Cardiac septum (tissue), 1 donor: ENCODE data around the gene TIGAR. TPM values are rescaled to one million over a fixed set of nuclear protein-coding genes. Genes with fewer than 3 reads are reported as not detected.
A peak's percentile ranks its signal among the peaks of the same experiment; 100 is the strongest.

ENCODE experiments used
- DNase-seq: peaks from one replicate; pipeline ENCODE4 v3.0.0-alpha.2; 2020; ENCODE audit warnings: low spot score
- intact Hi-C: fragments of 100-400 bp; cut with DNase I; formaldehyde crosslinking; loops from one replicate; pipeline ENCODE4 v1.14.0; 2022
- long read RNA-seq: library from polyadenylated mRNA; unstranded; transcript quantifications from one replicate; pipeline ENCODE4 v2.0.0, GENCODE V29; 2021
- total RNA-seq: library from RNA; stranded (reverse); fragmentation: NEBNext Ultra II Directional; extraction: Animal tissue kit (Norgen Biotek cat#: 25700); gene quantifications from one replicate; pipeline ENCODE4 v1.2.1, GENCODE V29; 2021
- donor health status: DM: no; HTN: no; CAD: no.

The TIGAR gene, protein sequence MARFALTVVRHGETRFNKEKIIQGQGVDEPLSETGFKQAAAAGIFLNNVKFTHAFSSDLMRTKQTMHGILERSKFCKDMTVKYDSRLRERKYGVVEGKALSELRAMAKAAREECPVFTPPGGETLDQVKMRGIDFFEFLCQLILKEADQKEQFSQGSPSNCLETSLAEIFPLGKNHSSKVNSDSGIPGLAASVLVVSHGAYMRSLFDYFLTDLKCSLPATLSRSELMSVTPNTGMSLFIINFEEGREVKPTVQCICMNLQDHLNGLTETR
- 13.0 TPM for total RNA-seq
- long read RNA-seq, transcript TIGAR-201 (6 exons, 2,782 nt) = major isoform, 9 of 10 reads
- long read RNA-seq, partial matches to known transcripts = 0 of 10 reads
- long read RNA-seq, other reads (novel, unspliced or antisense) = 1 of 10 reads

DNA sequence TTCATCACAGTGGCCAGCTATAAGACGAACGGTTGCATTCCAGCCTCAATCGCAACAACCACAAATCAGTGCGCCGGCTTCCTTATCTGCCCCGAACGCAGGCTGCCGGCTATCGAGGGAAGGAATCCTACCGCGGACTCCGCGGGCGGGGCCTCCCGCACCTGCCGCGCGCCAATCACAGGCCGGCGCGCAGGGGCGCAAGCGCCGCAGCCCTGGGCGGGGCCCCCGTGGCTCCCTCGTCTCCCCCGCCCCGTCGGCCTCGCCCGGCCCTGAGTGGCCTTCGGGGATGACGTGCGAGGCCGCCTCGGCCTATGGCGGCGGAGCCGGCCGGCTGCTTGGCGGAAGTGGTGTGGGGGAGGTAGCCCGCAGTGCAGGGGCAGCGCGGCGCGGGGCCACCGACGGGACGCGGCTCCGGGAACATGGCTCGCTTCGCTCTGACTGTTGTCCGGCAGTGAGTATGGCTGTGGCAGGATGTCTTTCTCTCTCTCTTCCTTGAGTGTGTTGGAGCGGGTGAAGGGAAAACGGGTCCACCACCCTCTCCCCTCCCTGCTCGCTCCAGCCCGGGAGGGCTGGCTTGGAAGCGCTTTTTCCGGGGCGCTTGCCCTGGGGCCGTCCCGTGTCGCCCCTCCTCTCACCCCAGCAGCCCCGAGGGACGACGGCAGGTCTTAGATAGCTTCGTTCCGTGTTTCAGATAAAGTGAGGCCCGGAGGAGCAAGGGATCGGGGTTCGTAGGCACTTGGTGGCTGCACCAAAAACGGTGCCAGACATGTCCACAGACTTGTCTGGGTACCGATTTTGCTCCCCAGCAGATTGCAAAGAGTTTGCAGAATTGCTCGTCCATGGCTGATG is at the start of gene TIGAR:
Gene TIGAR, plus strand, starts transcription at position 361 of the 849 bp plus-strand sequence. Its CDS starts 59 bp downstream, at position 420.
- DNase-seq = peak; percentile 98
- intact Hi-C loops = loop anchor here (5.0 kb wide), 1 partner anchor 44 kb away; no protein-coding TSS in a partner anchor

DNA sequence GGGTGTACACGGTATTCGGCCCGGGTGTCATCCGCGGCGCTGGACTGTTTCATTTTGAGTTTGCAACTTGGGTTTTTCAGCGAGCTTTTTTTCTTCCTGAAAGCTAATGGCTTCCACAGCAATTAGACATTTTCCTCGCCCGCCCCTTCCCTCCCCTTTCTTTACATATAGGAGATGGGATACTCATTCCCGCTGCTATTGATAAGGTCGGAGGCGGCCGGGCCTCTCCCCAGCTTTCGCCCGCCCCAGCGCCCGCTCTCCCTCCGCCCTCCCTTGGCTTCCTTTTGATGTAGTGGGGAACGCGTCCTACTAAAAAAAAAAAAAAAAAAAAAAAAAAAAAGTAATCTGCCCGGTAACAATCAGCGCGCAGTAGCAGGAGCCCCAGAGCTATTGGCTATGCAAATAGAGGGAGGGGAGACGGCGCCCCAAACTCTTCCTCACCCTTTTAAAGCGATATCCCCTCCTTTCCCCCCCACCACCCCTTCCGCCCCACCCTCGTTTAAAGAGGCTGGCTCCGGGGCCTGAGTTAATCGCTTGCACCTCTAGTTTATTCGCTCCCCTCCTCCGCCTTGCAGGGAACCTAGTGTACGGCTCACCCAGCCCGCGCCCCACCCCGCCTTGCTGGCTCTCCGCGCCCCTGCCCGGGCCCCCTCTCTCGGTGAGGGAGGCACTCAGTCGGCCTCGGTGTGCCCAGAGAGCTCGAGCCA is 49.1 kb upstream of the TIGAR start:
- intact Hi-C loops = no loop called here
- DNase-seq = no peak

- intact Hi-C loops = no loop called here
Measured at GRCh38 chr12:4272424-4273272, 48.4 kb upstream of the TIGAR start.

DNA sequence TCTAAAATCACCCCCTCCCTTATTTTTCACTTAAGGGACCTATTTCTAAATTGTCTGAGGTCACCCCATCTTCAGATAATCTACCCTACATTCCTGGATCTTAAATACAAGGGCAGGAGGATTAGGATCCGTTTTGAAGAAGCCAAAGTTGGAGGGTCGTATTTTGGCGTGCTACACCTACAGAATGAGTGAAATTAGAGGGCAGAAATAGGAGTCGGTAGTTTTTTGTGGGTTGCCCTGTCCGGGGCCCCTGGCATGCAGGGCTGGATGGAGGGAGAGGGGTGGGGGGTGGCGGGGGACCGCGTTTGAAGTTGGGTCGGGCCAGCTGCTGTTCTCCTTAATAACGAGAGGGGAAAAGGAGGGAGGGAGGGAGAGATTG is 47.8 kb upstream of the TIGAR start:
- DNase-seq = no peak
- intact Hi-C loops = no loop called here

More at GRCh38 chr12:4272424-4273272, 48.4 kb upstream of the TIGAR start:
- DNase-seq = no peak

DNA sequence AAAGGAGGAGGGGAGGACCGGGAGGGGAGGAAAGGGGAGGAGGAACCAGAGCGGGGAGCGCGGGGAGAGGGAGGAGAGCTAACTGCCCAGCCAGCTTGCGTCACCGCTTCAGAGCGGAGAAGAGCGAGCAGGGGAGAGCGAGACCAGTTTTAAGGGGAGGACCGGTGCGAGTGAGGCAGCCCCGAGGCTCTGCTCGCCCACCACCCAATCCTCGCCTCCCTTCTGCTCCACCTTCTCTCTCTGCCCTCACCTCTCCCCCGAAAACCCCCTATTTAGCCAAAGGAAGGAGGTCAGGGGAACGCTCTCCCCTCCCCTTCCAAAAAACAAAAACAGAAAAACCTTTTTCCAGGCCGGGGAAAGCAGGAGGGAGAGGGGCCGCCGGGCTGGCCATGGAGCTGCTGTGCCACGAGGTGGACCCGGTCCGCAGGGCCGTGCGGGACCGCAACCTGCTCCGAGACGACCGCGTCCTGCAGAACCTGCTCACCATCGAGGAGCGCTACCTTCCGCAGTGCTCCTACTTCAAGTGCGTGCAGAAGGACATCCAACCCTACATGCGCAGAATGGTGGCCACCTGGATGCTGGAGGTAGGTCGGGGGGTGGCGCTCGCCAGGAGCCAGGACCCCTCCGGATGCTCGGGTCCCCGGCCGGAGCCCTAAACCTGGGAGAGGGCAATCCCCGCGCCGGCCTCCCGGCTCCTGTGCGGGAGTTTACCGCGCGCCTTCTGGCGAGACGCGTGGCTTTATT is 47.2 kb upstream of the TIGAR start, which contains the start of gene CCND2:
Gene CCND2, plus strand, starts transcription at position 111 of the 744 bp plus-strand sequence. Its CDS starts 279 bp downstream, at position 390.
- peak; percentile 97 for DNase-seq
- intact Hi-C loops = no loop called here

DNA sequence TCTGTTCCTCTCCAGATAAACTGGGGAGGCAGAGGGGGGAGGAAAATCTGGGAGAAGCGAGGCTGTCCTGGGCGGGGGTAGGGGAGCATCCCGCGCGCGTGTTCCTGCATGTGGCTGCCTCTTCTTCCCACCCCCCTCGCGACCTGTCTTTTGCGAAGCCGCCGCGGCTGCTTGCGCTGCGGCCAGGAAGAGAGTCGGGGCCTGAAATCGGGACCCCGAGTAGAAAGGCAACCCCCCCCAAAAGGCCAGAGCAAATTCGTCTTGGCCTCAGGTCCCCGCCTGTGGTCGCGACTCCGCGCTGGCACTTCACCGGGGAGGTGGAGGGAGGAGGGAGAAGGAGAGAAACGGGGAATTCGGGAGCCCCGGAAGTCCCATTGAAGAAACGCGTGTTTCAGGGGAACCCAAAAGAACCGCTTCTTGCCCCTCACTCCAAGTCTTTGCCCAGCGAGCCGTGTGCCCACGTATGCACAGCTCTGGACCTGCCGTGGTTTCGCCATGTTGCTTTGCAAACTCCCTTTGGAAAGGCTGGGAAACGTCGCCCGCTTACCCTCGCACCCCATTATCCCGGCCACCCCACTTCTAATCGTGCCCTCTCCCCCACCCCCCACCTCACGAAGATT is 46.5 kb upstream of the TIGAR start:
- intact Hi-C loops = loop anchor here (5.0 kb wide), 1 partner anchor 48 kb away; the partner anchor contains the start of gene TIGAR
- DNase-seq = no peak

DNA sequence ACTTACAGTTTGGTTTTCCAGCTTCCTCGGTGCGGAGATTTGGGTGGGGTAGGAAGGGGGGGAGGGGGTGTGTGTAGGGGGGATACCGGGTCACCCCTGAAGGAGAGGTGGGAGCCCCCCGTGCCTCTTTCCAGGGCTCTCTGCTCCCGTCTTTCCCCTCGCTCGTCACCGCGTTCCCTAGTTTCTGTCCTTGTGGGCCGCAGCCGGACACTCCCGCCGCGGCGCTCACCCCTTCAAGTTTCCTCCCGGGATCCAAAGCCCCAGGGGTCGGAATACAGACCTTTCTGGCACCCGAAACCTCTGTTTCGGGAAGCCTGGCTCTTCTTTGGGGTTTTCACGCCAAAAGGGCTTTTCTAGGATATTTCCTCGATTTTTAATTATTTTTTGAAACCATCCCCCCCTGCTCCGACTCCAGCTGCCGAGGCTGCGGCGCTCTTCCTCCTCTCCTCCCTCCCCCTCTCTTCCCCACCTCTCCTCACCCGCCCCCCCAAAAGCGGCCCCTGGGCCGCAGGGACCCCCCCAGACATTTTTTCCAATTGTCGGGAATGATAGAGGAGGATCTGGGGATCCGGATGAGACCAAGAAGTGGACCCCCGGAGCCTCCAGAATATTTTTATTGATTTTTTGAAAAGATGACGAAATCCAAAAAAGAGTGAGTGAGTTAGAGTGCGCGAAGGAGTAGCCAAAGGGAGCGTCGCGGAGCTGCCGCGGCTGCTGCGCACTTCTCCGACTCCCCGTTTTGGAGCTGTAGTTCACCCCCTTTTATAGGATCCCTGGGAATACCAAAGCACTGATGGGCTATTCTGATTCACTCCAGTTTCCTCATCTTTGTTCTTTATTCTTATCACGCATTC is 45.8 kb upstream of the TIGAR start:
- no peak for DNase-seq
- intact Hi-C loops = loop anchor here (5.0 kb wide), 1 partner anchor 47 kb away; the partner anchor contains the start of gene TIGAR

GRCh38 chr12:4275870-4276301 is 45.1 kb upstream of the TIGAR start:
- intact Hi-C loops = loop anchor here (2.0 to 5.0 kb wide), 5 partner anchors 46 to 391 kb away; partner anchors contain the start of gene TIGAR
- no peak for DNase-seq

DNA sequence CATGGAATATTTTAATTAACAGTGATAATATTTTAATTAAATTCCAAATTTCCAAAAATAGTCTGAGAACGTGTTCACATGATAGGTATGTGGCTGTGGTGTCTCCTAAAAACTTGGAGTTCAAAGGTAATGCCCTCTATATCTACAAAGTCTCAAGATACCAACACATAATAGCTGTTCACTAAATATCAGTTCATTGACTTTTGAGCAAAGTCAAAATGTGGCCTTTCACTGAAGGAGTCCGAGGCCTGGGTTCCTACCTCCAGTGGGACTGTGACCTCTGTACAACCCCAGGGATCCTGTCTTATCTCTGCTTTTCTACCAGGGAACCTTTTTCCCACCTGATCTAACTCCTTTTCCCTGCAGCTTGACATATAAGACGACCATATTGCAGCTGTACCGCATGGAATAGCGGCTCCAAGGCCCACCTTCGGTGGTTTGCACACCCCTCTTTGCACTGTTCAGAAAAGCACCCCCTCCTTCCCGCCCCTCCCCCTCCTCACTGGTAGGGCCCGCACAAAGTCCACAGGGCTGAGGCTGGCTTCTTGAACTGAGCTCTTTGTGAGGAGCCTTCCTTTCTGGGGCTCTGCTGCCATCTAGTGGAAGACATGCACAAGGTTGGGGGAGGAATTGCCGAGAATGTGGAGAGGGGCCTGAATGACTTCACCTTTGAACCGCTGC is 44.3 kb upstream of the TIGAR start:
- peak; percentile 91 for DNase-seq
- intact Hi-C loops = loop anchor here (2.0 to 5.0 kb wide), 5 partner anchors 46 to 392 kb away; partner anchors contain the start of gene TIGAR

DNA sequence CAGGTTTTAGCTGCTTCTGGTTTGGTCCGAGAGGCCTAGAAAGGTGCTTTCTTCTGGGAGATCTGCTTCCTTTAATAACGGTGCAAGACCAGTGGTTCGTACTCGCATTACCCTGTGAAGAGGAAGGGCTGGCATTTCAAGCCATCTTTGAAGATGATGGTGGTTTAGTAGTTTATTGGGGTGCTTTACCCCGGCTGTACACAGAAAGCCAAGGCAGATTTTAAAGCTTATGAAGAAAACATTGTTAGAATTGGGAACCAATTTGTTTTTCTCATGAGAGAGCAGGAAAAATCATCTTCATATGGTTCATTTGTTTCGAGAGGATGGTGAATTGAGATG is 43.8 kb upstream of the TIGAR start:
- intact Hi-C loops = loop anchor here (2.0 to 5.0 kb wide), 5 partner anchors 45 to 392 kb away; partner anchors contain the start of gene TIGAR
- no peak for DNase-seq

DNA sequence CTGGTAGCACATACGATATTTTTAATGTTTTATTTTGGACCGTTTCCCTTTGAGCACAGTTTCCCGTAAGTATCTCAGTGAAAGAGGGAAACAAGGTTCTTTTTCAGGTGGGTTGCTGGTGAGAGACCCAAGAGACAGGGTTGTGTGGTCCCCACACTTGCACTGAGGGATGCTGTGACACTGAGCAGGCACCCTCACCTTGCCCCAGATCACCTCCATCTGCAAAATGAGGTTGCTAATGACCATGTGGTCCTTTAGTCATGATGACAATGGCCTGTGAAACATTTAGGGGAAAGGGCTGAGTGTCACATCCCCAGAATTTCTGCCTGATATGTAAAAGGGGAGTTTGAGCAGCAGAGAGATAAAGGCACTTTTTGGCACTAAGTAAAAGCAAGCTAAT is 43.2 kb upstream of the TIGAR start:
- no peak for DNase-seq
- intact Hi-C loops = loop anchor here (2.0 to 5.0 kb wide), 5 partner anchors 44 to 393 kb away; partner anchors contain the start of gene TIGAR

DNA sequence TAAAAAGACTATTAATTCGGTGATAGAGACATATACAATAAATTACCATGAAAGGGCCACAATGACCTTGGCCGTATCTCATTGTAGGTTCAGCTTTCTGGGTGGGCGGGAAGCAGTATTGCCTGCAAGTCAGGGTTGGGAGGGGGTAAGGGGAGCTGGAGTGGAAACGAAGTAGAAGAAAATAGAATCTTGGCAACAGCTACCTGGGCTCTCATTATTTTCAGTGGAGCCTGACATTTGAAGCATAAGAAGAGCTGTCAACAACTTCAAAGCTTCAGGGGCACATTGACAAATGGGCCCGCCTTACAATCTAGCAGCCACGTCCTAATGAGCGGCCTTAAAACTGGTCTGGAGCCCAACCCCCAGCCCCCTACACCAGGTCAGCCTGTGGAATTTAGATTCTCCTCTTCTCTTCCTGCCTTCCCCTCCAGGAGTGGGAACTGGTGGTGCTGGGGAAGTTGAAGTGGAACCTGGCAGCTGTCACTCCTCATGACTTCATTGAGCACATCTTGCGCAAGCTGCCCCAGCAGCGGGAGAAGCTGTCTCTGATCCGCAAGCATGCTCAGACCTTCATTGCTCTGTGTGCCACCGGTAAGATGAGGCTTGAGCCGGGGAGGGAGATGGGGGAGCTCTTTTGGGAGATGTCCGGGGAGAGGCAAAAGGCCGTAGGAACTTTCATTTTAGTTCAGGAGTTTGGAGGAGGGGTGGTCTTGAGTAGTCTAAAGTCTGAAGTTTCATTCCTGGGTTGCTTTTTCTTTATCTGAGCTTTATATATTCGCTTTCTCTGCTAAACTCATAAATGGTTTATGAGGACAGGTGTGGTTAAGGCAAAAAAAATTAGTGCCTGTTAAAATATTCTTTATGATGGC is 42.5 kb upstream of the TIGAR start:
- no peak for DNase-seq
- intact Hi-C loops = loop anchor here (5.0 kb wide), 1 partner anchor 44 kb away; the partner anchor contains the start of gene TIGAR

DNA sequence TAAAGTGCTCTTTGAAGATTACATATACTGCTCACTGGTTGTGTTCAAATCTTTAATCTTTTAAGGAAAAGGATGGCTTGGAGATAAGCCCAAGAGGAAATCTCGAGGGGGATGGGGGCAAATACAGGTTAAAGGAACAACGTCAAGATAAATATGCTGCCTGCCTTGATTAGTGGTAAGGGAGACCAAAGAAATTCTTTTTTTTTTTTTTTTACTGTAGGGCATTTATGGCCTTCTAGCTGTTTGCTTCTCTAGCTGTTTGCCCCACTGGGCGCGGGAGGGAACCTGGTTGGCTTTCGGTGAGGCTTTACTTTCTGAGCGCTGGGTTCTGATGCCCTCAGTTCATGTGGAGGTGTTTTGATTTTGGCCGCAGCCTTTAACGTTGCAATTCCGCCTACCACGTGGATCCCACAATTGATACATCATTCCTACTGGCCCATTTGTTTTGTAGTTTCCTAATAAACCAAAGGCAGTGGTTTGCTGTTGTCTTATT is 41.8 kb upstream of the TIGAR start:
- intact Hi-C loops = loop anchor here (5.0 kb wide), 1 partner anchor 43 kb away; the partner anchor contains the start of gene TIGAR
- no peak for DNase-seq

GRCh38 chr12:4280351-4281163 is 40.5 kb upstream of the TIGAR start:
- no peak for DNase-seq
- intact Hi-C loops = no loop called here
